Glomerular endothelial cell (primary cell): Measurements from ENCODE around the gene SLC38A3. TPM values are rescaled to one million over a fixed set of nuclear protein-coding genes. Genes with fewer than 3 reads are reported as not detected.

Source experiments
- DNase-seq: peaks from one replicate; pipeline ENCODE4 v3.0.0-alpha.2; 2011; ENCODE audit warnings: low read depth, low spot score; ENCODE audit errors: extremely low read depth
- total RNA-seq: library from RNA; depleted of rRNA; stranded (reverse); fragments of >200 nt; gene quantifications from 2 replicates; pipeline ENCODE4 v1.2.3, GENCODE V29; 2015

The SLC38A3 gene
- not detected in 2 replicates for total RNA-seq

GRCh38 chr3:50204804-50205412 lies at the start of gene SLC38A3:
Gene SLC38A3, plus strand, starts transcription at chr3:50205271. Its CDS starts 8,929 bp downstream, at chr3:50214200.
- no peak for DNase-seq

GRCh38 chr3:50155491-50155878 lies 49.6 kb upstream of the SLC38A3 start:
- DNase-seq = no peak

GRCh38 chr3:50155891-50156290 lies 49.2 kb upstream of the SLC38A3 start:
- no peak for DNase-seq

- DNase-seq = no peak
Measured at GRCh38 chr3:50156549-50157493, 48.2 kb upstream of the SLC38A3 start.

- no peak for DNase-seq
Measured at GRCh38 chr3:50157827-50158529, 47.1 kb upstream of the SLC38A3 start.

- no peak for DNase-seq
Measured at GRCh38 chr3:50158530-50159146, 46.4 kb upstream of the SLC38A3 start.

GRCh38 chr3:50160561-50160983 lies 44.5 kb upstream of the SLC38A3 start:
- DNase-seq = no peak

- DNase-seq = no peak
Measured at GRCh38 chr3:50161320-50161719, 43.8 kb upstream of the SLC38A3 start.

- DNase-seq = no peak
Measured at GRCh38 chr3:50162034-50162883, 42.8 kb upstream of the SLC38A3 start.

- DNase-seq = no peak
Measured at GRCh38 chr3:50163572-50164455, 41.3 kb upstream of the SLC38A3 start.

- no peak for DNase-seq
Measured at GRCh38 chr3:50164481-50164880, 40.6 kb upstream of the SLC38A3 start.

- no peak for DNase-seq
Measured at GRCh38 chr3:50164984-50165909, 39.8 kb upstream of the SLC38A3 start.

GRCh38 chr3:50165910-50166538 lies 39.0 kb upstream of the SLC38A3 start:
- no peak for DNase-seq

GRCh38 chr3:50166620-50167019 lies 38.5 kb upstream of the SLC38A3 start:
- DNase-seq = no peak

- DNase-seq = no peak
Measured at GRCh38 chr3:50167069-50167840, 37.8 kb upstream of the SLC38A3 start.

- DNase-seq = no peak
Measured at GRCh38 chr3:50167841-50168209, 37.2 kb upstream of the SLC38A3 start.

- DNase-seq = no peak
Measured at GRCh38 chr3:50168388-50168787, 36.7 kb upstream of the SLC38A3 start.
